Bronchial epithelial cell (primary cell): Measurements from ENCODE around the gene TNFSF11. TPM values are rescaled to one million over a fixed set of nuclear protein-coding genes. Genes with fewer than 3 reads are reported as not detected.
A peak's percentile ranks its signal among the peaks of the same experiment; 100 is the strongest.
"Not testable (repeated sequence)": the region's sequence is repeated elsewhere in the genome, so short reads cannot be mapped to it uniquely, and the experiment has no call there.

Experiments
- DNase-seq: peaks from one replicate; pipeline ENCODE4 v3.0.0-alpha.2; 2010; ENCODE audit warnings: low read depth
- FAIRE-seq: peaks from 2 replicates; lab custom pipeline; 2011; peaks lifted over from hg19 to GRCh38; lab: Jason Lieb, UNC
- H3K27me3 ChIP-seq: 2 replicates; pipeline ENCODE4 v1.5.1; 2011; ENCODE audit warnings: low read length; ENCODE audit not compliant: control insufficient read depth, insufficient read depth
- H3K36me3 ChIP-seq: 2 replicates; pipeline ENCODE4 v1.5.1; 2011; ENCODE audit warnings: low read length; ENCODE audit not compliant: control insufficient read depth, insufficient read depth
- H3K4me3 ChIP-seq: 2 replicates; pipeline ENCODE4 v1.5.1; 2011; ENCODE audit warnings: mild to moderate bottlenecking, low read depth, low read length, control low read depth
- total RNA-seq: library from RNA; depleted of rRNA; stranded (reverse); fragments of >200 nt; gene quantifications from 2 replicates; pipeline ENCODE4 v1.2.1, GENCODE V29; 2014
- TF ChIP-seq, protein P1 (sequence below): IDR thresholded peaks from 2 replicates; pipeline ENCODE4 v1.5.1; 2011; ENCODE audit warnings: mild to moderate bottlenecking, moderate library complexity, low read length, control low read depth, inconsistent platforms; ENCODE audit not compliant: insufficient read depth, severe bottlenecking

Gene TNFSF11
- total RNA-seq, 1 donor from 2014 or later = under 0.01 TPM

DNA sequence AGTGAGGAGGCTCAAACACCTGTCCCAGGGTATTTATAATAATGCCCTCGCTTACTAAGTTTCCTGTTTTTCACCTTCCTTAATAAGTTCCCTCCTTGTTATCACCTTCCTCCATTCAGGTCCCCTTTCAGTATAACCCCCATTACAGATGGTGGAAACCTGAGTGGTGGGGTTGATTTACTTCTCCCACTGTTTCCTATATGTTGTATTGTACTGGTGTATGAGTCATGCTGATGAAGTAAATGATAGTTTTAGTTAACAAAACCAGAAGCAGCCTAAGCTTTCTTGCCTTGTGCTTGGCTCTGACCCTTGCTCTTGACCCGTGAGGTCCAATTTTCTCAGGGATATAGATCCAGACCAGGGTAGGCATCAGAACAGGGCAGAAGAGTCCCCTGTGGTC lies 22.3 kb upstream of the TNFSF11 start:
- no peak for FAIRE-seq

DNA sequence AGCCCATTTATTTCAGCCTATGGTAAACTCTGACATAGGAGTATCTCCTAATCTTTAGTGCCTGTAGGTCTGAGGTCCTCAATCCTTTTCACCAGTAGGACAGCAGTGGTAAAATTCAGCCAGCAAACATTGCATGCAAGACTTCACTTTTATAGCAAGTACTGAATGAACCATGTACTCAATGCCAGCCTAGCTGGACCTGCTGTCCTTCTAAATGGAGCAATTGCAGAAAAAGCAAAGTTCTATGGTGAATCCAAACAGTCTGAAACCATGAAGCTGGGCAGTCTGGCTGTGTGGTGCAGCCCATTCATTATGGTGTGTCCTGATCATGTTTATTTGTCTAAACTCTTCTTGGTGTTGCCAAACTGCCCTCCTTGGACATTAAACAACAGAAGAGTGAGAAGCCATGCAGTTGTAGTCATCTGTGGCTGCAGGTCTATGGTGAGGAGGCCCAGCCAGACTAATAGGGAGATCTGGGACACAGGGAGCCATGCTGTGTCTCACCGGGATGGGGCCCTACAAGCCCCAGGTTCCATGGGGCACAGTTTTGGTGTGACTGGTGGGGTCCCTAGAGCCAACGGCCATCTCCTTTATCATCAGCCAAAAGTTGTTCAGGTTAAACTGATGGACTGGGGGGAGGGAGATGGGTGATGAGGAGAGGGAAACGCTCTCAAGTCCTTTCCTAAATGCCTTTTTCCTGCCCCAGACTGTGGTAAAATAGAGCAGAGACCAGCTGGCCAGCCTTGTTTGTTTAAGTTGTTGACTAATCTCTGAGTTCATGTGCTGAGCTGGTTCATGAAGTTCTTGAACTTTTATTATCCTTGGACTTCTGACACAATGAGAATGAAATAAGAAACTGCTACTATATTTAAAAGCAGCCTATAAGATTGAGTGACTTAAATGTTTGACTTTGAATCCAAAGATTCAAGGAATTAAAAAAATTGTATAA lies 20.6 kb upstream of the TNFSF11 start:
- FAIRE-seq = no peak

More for the DNA sequence above, 22.3 kb upstream of the TNFSF11 start:
- no peak for DNase-seq
- H3K4me3 ChIP-seq = no peak overlapping the region
- H3K27me3 ChIP-seq = no peaks in the 10 kb centered on the region
- TF ChIP-seq, protein P1, sequence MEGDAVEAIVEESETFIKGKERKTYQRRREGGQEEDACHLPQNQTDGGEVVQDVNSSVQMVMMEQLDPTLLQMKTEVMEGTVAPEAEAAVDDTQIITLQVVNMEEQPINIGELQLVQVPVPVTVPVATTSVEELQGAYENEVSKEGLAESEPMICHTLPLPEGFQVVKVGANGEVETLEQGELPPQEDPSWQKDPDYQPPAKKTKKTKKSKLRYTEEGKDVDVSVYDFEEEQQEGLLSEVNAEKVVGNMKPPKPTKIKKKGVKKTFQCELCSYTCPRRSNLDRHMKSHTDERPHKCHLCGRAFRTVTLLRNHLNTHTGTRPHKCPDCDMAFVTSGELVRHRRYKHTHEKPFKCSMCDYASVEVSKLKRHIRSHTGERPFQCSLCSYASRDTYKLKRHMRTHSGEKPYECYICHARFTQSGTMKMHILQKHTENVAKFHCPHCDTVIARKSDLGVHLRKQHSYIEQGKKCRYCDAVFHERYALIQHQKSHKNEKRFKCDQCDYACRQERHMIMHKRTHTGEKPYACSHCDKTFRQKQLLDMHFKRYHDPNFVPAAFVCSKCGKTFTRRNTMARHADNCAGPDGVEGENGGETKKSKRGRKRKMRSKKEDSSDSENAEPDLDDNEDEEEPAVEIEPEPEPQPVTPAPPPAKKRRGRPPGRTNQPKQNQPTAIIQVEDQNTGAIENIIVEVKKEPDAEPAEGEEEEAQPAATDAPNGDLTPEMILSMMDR = no peak
- no peaks in the 10 kb centered on the region for H3K36me3 ChIP-seq

DNA sequence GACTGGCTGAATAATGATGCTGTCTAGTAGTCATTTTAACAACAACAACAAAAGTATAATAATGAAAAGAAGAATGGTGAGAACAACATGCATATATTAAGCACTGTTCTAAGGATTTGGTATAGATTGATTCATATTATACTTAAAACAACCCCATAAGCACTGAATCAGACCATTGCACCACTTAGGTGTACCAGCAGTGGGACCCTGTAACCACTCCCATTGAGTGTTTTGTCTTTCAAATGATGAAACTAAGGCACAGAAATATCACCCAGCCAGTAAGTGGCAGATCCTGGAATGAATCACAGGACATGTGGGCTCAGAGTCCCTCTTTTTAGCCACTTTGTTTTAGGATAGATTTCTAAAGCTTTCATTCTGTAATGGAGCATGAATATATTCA lies 14.9 kb upstream of the TNFSF11 start:
- FAIRE-seq (no peak), DNase-seq (no peak)
- no peaks in the 10 kb centered on the region for H3K36me3 ChIP-seq
- TF ChIP-seq, protein P1 = no peak
- H3K4me3 ChIP-seq = no peak overlapping the region
- no peaks in the 10 kb centered on the region for H3K27me3 ChIP-seq

More for the DNA sequence above, 20.6 kb upstream of the TNFSF11 start:
- DNase-seq = peak; percentile 69
- TF ChIP-seq, protein P1 = no peak
- Histone ChIP-seq H3K4me3 (no peak overlapping the region), H3K36me3 (no peaks in the 10 kb centered on the region), H3K27me3 (no peaks in the 10 kb centered on the region)

DNA sequence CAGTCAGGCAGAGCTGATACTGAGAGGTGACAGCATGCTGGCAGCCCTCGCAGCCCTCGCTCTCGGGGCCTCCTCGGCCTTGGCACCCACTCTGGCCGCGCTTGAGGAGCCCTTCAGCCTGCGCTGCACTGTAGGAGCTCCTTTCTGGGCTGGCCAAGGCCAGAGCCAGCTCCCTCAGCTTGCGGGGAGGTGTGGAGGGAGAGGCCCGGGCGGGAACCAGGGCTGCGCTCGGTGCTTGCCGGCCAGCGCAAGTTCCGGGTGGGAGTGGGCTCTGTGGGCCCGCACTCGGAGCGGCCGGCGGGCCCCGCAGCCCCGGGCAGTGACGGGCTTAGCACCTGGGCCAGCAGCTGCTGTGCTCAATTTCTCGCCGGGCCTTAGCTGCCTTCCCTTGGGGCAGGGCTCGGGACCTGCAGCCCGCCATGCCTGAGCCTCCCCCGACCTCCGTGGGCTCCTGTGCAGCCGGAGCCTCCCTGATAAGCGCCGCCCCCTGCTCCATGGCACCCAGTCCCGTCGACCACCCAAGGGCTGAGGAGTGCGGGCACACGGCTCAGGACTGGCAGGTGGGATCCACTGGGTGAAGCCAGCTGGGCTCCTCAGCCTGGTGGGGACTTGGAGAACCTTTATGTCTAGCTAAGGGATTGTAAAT lies 14.3 kb upstream of the TNFSF11 start:
- DNase-seq, H3K27me3 ChIP-seq, H3K4me3 ChIP-seq, FAIRE-seq, H3K36me3 ChIP-seq: not testable (repeated sequence)

DNA sequence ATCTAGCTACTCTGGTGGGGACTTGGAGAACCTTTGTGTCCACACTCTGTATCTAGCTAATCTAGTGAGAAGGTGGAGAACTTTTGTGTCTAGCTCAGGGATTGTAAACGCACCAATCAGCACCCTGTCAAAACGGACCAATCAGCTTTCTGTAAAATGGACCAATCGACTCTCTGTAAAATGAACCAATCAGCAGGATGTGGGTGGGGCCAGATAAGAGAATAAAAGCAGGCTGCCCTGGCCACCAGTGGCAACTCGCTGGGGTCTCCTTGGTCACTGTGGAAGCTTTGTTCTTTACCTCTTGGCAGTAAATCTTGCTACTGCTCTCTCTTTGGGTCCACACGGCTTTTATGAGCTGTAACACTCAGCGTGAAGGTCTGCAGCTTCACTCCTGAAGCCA lies 13.6 kb upstream of the TNFSF11 start:
- H3K4me3 ChIP-seq, DNase-seq, H3K27me3 ChIP-seq, H3K36me3 ChIP-seq, FAIRE-seq: not testable (repeated sequence)

DNA sequence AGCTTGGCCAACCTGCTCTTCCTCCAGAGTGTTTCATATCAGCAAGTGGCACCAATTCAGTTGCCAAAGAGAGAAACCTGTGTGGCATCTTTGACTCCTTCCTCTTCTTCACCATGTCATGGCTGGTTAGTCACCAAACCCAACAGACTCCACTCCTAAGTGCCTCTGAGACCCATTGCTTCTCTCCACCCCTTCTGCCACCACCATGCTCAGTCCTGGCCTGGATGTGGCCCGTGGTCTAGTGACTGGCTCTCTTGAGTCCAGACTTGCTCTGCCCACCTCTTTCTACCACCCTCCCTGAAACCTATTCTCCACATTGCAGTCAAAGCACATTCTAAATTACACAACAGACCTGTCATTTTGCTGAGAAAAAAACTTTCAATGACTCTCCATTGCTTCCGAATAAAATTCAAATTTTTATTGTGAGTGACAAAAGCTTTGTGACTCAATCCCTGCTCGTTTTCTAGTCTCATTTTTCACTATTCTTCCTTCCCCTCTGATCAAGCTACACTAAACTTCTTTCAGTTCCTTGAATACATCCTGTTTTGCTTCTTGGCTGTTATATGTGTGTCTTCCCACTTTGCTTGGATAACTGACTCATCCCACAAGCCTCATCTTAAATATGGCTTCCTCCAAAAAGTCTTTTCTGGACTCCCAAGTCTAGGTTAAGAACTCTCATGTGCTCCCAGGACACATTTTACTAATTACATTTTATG lies 12.0 kb upstream of the TNFSF11 start:
- H3K4me3 ChIP-seq = no peak overlapping the region
- TF ChIP-seq, protein P1 = no peak
- DNase-seq (no peak), FAIRE-seq (no peak)
- no peaks in the 10 kb centered on the region for H3K27me3 ChIP-seq
- no peaks in the 10 kb centered on the region for H3K36me3 ChIP-seq
